Suppressor macrophage treated with lipopolysaccharide for 1 hour (primary cell): ENCODE measurements around the gene DST.

Source experiments
- DNase-seq, 3 donors: peaks; one replicate each; pipeline ENCODE4 v3.0.0-alpha.2; 2020 to 2022

The DST gene

DNA sequence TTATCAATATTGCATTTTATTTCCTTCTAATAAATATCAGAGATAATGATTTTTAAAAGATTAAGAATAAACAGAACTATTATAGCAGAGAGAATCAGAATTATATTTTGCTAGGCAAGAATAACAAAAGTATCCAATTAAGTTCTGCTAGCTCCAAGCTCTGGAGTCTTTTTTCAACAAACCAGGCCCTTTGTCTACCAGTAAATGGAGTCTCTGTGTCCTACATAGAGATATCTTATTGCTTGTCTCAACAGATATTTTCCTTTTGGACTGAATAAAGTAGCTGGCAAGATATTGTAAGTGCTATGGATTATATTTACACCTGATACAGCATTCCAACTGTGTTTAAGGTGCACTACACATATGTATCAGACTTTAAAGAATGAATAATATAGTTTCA lies 107.1 kb downstream of the DST start:
- no peak for DNase-seq

DNA sequence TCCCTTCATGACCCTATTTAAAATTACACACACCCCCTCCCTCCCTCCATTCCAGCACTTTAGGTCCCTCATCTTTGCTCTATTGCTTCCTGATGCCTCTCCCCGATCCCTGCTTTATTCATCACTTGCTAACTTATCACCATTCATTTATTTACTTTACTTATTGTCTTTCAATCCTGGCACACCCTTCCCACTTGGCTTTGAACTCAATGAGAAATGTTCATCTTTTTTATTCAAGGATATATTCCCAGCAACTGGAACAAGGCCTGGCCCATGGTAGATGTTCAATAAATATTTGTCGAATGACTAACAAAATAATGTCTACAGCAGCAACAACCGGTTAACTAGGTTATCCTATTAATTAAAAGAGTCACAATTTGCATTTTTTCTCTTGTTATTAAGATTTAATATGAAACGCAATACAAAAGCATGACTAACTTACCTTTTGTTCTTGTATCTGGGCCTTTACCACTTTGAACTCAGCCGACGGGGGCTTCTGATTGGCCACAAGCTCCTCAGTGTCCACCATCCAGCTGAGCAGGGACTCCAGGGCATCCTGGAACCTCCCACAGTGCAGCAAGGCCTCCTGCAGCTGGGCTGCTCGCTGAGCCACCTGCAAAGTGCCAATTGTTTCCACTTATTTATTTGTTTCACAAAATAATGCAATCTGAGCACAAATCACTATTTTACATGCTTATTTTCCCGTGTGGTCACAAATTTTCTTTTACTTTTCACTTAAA lies 107.8 kb downstream of the DST start:
- DNase-seq, result no peak

DNA sequence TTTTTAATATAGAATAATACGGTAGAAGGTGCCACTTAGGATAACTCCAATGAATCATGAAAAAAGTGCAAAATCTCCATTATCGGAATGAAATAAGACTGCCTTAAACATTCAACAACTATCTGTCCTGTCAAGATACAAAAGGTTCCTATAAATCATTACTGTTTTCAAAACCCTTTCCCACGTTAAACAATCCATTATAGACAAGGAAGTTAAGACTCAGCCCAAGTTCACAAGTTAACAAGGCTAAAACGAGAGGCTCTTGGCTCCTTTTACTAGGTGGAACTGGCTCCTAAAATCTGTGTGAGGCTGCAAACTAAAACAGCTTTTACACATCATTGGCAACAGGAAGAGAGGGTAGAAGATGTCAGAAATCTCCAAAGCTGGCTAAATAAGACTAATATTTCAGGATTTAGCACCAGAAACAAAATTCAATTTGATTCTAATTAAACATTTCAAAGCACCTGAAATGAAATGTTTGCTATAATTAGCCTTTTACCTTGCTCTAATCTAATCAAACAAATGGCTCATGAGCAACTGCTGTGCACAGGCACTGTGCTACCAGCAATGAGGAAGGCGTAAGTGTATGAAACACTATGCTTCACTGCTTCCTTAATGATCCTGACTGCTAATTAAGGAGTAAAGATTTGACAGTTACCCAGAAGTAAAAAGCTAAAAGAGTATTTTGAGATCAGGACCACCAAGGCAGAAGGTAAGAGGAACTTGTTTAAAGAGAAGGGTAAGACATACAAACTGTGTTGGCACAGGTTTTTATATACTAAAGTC lies 109.7 kb downstream of the DST start:
- DNase-seq, result no peak

DNA sequence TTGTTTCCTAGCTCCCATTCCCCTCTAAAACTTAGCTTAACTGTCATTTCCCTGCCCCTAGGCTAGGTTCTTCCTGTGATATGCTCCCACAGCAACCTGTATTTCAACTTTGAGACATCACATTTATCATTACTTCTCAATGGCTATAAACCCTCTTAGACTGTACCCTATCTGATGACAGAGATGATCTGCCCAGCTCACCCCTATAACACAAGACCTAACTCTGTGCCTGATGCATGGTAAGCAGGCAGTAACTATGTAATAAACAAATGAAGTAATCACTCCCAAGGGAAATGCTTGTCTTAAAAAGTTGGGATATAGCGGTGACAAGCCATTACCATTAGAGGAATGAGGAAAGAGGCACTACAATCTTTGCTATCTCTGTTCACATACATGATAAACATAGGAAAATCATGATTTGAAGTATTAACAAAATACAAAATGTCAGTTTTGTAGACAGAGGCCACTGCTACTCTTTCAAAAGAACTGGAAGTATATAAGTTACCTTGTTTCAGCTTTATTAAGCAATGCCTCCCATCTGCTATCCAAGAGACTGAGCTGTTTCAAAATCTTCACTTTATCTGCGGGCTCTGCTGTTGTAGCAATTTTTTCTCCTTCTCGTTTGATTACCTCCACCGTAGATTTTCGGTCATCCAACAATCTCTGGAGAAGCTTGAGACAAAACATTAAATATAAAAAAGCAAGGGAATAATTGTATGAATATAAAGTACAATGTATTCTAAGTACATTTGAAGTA lies 110.7 kb downstream of the DST start:
- DNase-seq, result no peak

DNA sequence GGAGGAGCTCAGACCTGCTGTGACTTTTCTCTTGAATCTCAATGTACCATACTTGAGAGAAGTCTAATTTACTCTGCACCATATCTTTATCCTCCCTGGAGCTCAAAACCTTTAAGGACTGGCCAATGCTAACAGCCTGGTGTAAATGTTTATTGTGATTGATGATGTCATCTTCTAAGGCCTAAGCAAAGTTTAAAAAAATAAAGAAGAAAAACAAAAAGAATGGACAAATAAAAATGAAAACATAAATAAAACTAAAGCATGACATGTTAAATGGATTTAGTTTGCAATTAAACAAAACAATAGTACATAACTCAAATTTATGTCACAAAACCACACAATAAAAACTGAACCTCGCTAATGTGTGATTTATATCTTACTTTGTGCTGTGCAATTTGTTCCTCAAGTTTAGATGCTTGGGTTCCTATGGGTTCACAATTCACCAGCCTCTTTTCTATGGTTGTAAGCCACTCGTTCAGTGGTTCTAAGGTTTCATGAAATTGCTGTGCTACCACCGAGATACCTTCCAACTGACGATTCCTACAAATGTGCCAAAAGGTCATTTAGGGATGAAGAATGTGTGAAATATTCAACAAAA lies 113.0 kb downstream of the DST start:
- DNase-seq, result no peak

DNA sequence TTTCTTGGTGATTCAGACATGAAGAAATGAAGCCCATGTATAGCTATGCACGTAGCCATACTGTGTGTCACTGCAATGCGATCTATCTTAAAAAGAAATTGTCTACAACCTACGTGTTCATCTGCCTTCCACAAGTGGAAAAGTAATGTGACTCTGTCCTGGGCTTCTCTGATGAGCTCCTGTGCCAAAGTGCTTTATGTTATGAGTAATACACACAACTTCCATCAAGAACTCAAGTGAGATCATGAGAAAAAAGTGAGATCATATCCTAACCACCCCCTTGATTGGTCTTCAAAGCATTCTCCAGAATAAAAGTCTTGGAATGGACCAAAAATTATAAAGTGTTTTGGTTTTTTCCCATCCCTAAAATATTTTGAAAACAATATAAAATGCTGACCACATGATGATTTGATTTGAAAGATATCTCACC lies 114.3 kb downstream of the DST start:
- DNase-seq, result peak in 1 of 3 donors; percentile 27

DNA sequence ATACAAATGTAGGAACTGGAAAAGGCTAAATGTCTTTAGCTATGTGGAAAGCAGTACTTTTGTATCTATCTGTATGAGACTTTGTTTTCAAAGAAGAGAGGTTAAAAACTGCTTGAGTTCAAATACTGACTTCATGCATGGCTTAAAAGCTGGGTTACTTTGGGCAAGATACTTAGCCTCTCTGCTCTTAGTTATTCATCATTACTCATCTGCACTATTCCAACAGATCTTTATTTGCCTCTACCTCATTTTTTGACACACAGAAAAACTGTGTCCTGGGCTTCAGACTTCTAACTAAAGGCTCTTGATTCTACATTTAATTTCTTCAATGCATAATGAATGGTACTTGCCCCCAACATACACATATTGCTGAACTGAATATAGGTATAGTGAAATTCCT lies 114.8 kb downstream of the DST start:
- DNase-seq, result no peak

DNA sequence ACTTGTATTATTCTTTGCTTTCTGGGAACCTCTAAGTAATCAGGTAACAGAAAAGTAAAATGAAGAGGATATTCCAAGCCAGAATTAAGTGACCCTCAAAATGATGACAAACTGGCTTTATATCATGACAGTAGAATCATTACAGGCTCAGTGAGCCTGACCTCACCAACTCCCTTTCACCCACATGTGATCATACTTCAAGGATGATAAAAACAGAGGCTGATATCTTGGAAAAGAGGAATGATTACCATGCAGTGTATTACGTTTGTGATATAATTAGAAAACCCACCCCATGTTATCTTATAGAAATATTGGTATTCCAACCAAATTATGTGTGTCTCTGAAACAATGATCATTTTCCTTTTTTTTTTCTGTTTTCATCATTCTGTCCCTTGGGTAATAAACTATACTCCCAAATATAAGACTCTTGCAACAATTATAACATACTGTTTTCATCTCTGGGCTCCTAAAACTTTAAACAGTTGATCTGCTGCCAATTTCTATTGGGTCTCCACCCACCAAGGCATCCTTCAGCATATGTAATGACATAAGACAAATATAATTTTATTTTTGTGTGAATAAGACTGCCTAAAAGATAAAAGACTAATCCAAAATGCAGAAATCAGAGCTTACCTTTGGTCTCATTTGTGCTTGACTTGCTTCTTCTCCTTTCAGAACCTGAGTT lies 115.7 kb downstream of the DST start:
- DNase-seq, result no peak

DNA sequence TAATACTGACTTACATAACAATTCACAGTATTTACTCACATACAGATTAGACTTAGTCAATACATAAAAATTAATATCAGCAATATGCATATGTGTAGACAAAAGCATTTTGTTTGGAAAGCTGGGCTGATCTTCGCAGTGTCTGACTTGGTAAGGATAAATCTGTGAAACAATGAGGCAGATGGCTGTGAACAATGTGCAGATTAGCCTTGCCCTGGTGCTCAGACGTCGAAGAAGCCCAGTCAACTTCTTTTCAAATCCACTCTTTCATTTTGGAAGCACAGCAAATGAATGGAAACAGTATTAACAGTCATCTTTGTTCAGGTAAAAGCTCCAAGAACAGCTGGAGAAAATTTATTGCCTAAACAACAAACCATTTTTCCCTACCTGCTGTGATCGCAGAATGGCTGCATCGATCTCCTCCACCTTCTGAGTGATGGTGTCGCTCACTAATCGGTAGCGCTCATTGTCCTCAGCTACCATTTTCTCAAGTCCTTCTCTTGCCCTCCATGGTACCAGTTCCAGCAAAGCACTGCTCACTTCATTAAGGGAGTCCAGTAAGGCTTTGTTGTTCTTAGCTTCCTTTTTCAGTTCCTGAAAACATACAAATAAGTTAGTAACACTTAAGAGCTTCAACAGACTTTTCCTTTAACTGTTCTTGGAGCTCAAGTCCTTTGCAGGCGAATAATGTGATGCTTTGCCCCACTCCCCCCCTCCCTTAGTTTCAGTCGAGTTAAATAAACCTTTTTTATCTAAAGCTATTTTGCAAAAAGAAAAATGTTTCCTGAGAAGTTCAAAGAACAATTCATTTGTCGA lies 116.5 kb downstream of the DST start:
- DNase-seq, result no peak

DNA sequence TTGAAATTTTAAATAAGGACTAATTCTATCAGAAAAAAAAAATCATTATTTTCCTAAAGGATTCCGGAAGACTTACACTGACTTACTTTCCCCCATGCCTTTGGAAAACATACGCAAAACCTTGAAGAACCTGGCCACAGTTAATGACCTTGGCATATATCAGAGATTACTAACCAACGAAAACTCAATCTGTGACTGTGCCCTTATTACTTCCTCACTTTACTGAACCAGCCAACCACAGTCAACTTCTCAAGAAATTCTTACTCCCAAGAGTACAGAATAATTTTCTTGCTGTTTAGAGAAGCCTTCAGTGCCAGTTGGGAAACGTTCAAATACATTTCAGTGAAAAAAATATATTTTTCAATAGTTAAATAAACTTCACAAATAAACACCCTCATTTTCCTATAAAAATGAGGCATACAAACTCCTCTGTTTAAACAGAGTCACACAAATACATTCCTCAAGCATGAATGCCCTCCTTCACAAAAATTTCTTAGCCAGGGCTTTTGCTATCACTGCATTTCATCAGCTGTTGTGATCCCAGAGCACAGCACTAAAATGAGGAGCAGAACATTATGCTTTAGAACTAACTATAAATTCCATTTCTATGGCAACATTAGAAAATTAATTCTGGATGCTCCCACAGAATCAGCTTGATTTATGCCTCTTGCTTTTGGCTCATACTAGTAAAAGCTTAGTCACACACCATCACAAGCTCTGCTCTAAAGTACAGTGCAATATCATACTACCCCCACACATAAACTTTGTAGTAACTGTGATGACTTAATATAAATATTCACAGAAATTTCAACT lies 117.6 kb downstream of the DST start:
- no peak for DNase-seq

DNA sequence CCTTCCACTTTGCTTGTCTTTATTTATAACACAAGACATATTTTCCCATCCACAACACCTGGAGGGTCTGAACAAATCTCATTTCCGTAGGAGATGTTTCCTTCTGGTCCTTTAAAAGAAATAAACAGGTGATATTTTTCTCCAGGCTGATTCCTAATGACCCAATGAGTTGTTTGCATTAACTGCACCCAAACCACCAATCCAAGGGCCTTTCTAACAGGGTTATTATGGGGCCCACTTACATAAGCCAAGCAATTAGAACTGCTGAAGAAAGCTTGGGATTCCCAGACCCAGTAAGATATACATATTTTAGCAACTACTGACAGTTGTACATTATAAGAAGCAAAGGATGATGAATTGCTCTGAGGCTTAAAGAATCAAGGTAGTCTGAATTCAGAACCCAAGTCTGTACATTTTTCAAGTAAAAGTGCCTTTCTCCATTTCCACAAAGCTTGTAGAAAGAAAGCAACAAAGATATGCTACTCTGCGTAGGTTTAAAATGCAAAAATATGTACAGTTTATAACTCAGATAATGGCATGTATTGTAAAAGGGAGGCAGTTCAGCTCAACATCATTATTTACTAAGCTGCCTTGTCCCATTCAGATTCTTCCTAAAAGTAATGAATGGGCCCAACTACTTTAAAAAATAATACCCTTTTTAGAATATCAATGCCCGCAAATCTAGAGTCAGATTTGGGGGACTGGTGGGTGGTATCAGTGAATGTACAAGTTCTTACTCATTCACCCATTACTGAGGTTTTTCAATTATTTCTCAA lies 120.0 kb downstream of the DST start:
- DNase-seq, result no peak

DNA sequence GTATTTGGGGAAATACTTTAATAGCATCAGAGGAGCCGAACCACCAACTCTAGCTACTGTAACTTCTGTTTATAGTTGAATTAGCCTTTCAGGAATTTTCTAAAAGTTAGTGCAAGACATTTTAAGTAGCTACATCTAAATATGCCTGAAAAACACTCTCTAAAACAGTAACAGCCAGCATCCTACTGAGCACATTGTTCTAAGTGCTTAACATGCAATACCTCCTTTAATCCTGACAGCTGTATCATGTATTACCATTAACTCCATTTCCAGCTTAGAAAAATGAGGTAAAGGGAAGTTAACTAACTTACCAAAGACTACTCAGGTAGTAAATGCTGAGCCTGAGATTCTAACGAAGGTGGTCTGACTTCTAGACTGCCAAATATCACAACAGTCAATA lies 120.7 kb downstream of the DST start:
- no peak for DNase-seq

DNA sequence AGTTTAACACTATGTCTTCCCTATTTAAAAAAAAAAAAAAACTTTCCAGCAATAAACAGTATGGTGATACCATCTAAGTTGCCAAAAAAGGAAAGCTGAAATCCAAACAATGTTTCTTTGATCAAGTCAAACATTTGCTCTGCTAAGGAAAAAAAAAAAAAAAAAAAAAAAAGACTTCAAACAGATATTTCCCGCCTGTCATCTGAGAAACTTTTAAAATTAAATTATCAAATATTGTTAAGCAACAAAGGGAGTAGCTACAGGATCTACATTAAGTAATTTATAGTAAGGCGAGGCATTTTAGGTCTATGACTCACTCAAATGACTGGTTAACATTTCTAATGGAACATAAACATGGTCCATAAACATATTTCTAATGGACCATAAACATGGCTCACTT lies 121.2 kb downstream of the DST start:
- DNase-seq, result no peak

DNA sequence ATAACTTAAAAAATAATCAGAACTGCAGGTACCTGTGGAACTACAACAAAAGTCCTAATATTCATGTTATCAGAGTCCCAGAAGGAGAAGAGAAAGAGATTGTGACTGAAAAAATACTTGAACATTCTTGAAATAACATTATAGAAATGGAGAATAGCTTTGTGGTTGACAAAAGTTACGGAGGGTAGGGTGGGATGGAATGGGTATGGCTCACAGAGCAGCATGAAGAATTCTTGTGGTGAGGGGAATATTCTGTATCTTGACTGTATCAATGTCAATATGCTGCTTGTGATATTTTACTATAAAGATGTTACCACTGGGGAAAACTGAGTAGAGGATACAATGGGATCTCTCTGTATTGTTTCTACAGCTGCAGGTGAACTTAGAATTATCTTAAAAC lies 122.5 kb downstream of the DST start:
- no peak for DNase-seq

DNA sequence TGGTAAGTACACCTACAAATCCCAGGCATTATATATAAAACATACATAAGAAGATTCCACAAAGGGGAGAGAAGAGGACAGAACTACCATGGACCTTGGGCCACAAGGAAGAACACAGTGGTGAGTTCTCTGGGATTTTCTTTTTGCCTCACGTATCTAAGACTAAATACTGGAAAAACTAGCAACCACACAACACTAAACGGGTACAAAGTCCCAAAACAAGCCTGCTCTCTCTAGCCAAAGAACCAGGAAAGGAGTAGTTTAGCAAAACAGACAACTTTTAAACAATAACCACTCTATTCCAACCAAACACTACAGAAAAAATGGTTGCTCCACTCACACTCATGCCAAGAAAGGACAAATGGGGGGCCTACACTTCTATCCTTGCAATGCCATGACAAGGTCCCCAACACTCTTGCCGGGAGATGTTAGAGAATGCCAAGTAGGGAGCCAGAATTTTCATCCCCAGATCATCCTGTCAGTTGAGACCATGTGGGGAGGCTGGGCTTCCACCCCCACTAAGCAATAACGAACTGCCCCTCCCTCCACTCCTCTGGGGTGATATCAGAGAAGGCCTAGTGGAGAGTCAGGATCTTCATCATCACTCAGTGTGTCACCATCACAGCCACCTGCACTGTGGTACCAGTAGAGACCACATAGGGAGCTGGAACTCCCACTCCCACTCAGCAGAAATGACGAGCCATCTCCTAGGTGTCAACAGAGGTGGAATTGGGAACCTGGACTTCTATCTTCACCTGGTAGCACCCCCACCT lies 123.5 kb downstream of the DST start:
- no peak for DNase-seq

DNA sequence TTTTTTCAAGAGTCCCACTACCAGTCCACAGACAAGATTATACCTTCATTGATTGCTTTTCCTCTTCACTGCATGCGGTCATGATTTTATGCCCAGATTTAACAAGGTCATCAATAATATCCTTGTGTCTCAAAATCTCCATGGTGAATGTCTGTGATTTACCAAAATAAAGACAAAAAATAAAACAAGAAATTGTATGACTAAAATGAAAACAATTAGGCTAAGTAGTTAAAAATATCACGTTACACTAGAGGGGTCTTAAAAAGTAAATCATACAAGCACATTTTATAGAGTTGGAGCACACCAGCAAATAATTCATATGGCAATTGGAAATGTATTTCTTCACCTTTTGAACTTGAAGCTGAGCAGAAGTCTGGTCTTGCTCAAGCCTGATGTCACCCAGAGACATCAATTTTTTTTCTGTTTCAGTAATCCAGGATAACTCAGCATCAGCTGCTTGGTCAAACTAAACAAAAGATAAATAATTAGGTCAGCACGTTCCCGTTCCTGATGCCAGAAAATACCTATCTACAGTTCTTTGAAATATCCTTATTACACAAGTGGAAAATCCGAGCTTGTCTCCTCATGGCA lies 125.4 kb downstream of the DST start:
- DNase-seq, result no peak

DNA sequence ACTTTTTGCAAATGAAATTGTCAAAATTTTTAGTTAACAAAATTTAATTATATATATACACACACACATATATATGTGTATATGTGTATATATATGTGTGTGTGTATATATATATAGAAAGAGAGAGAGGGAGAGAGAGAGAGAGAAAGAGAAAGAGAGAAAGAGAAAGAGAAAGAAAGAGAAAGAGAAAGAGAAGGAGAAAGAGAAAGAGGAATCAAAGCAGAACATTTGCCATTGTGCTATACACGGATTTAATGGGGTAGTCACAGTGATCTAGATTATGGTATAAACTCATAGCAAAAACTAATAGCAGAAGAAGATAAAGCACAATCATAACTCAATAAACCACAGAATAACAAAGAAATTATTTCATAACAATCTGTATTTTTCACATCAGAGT lies 126.7 kb downstream of the DST start:
- DNase-seq, result no peak

DNA sequence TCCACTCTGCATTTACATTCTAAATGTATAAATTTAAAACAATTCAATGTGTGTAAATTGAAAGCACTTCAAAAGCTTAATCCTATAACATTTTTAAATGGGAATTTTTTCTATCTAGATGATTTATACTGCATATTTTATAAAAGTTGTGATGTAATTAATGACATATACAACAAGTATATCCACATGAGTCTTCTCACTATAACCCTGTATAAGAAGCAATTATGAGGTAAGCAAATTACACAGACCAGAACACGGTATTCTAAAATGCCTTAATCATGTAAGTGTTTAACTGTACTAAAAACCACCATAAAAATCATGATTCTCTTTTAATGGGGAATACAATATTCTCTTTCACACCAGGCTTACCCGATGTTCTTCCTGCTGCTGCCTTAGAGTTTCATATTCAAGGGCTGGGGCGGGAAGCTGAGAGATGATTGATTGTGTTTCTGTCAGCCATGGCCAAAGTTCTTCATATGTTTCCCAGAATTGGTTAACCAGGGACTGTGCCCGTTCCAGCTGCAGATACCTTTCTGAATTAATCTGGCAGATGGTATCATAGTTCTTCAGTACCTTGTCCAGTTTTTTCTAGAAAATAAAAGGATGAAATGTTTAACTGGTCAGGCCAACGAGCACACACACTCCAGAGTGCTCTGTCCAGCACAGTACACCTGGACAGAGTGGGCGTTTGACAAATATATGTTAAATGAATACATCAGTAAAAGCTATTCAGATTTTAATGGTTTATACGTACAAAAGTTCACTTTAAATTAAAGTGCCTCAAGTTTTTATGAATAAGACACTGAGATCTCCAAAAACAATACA lies 127.4 kb downstream of the DST start:
- no peak for DNase-seq
